Mesothelial cell of epicardium (in vitro differentiated cells): ENCODE measurements around the gene MACROD2. TPM values are rescaled to one million over a fixed set of nuclear protein-coding genes. Genes with fewer than 3 reads are reported as not detected.

Experiments
- DNase-seq, 2 experiments: peaks; one replicate each; pipeline ENCODE4 v3.0.0; 2021; ENCODE audit warnings: low spot score in 2 of 2; ENCODE audit not compliant: unreplicated experiment in 2 of 2
- H3K27ac Mint-ChIP-seq: 2 replicates; pipeline ENCODE4 v1.8.0; 2021; ENCODE audit warnings: mixed read lengths
- H3K27me3 Mint-ChIP-seq: 2 replicates; pipeline ENCODE4 v1.8.0; 2021; ENCODE audit warnings: low read depth, mixed read lengths
- H3K36me3 Mint-ChIP-seq: 2 replicates; pipeline ENCODE4 v1.8.0; 2021; ENCODE audit warnings: mixed read lengths
- H3K4me1 Mint-ChIP-seq: 2 replicates; pipeline ENCODE4 v1.8.0; 2021; ENCODE audit warnings: mixed read lengths
- H3K4me3 Mint-ChIP-seq: 2 replicates; pipeline ENCODE4 v1.8.0; 2021; ENCODE audit warnings: mild to moderate bottlenecking, moderate library complexity, mixed read lengths
- H3K9me3 Mint-ChIP-seq: 2 replicates; pipeline ENCODE4 v1.8.0; 2021; ENCODE audit warnings: mixed read lengths
- total RNA-seq: library from RNA; stranded (reverse); gene quantifications from 3 replicates; pipeline ENCODE4 v1.2.1, GENCODE V29; 2021
- TF ChIP-seq, protein P1 (sequence below): fragments of 200-600 bp; sonication (generic); IDR thresholded peaks from one replicate; pipeline ENCODE4 v1.5.0; 2021; ENCODE audit warnings: antibody characterized with exemption; ENCODE audit not compliant: unreplicated experiment

Gene MACROD2
- total RNA-seq, 1 donor from 2014 or later = 10.0 TPM

DNA sequence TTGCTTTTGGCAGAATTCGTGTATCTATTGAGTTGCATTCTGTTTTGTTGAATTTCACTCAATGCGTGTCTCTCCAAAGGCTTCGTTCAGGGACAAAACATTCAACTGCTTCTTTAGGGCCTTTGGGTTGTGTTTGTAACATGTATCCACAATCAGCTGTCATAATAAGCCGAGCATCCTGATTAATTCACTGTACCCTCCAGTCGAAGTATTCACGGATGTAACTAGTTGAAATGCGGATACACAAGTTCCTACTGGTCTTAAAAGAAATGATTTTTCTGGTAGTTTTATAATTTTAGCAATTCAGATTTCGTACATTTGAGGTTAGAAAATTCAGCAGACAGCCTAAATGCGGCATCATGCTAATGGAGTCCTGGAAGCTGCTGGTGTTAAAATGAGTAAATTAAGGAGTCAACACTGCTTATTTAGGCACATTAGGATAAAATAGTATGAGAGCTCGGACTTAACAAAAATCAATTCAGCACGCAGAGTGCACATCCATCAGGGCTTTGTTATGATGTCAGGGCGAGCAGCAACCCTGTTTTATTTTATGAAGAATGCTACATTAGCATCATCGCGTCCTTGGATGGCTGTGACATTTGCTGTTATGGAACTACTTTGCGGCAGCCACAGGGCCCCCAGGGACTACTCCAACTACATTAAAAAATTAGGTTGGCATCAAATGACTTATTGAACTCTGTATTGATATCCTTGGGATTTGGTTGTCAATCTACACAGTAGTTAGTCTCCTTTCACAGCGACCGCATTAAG lies 831.4 kb downstream of the MACROD2 start:
- Mint-ChIP-seq H3K9me3 (peaks cover 5% of the 10 kb centered on the region), H3K4me1 (peaks cover 16% of the 10 kb centered on the region), H3K36me3 (no peaks in the 10 kb centered on the region), H3K4me3 (no peak overlapping the region), H3K27ac (no peak overlapping the region), H3K27me3 (no peaks in the 10 kb centered on the region)
- TF ChIP-seq, protein P1, sequence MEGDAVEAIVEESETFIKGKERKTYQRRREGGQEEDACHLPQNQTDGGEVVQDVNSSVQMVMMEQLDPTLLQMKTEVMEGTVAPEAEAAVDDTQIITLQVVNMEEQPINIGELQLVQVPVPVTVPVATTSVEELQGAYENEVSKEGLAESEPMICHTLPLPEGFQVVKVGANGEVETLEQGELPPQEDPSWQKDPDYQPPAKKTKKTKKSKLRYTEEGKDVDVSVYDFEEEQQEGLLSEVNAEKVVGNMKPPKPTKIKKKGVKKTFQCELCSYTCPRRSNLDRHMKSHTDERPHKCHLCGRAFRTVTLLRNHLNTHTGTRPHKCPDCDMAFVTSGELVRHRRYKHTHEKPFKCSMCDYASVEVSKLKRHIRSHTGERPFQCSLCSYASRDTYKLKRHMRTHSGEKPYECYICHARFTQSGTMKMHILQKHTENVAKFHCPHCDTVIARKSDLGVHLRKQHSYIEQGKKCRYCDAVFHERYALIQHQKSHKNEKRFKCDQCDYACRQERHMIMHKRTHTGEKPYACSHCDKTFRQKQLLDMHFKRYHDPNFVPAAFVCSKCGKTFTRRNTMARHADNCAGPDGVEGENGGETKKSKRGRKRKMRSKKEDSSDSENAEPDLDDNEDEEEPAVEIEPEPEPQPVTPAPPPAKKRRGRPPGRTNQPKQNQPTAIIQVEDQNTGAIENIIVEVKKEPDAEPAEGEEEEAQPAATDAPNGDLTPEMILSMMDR = no peak
- no peak for DNase-seq

DNA sequence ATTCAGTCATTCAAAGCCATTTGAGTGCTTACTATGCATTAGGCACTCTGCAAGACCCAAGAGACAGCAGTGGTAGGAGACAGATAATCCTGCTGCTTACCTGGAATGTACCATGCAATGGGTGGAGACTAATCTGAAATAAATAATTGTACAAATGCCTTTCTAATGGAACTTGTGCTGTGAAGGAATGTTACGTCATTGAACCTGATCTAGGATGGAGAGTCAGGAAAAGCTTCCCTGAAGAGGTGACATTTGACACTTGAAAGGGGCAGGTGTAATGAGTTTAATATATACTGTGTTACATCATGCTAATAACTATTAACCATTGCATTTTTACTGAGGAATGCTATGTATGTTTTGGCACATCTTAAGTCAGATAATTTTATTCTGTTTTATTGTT lies 833.1 kb downstream of the MACROD2 start:
- H3K27ac Mint-ChIP-seq = no peak overlapping the region
- no peaks in the 10 kb centered on the region for H3K9me3 Mint-ChIP-seq
- H3K4me1 Mint-ChIP-seq = peaks cover 18% of the 10 kb centered on the region
- DNase-seq = no peak
- H3K36me3 Mint-ChIP-seq = no peaks in the 10 kb centered on the region
- no peak overlapping the region for H3K4me3 Mint-ChIP-seq
- H3K27me3 Mint-ChIP-seq = no peaks in the 10 kb centered on the region
- TF ChIP-seq, protein P1 = no peak

DNA sequence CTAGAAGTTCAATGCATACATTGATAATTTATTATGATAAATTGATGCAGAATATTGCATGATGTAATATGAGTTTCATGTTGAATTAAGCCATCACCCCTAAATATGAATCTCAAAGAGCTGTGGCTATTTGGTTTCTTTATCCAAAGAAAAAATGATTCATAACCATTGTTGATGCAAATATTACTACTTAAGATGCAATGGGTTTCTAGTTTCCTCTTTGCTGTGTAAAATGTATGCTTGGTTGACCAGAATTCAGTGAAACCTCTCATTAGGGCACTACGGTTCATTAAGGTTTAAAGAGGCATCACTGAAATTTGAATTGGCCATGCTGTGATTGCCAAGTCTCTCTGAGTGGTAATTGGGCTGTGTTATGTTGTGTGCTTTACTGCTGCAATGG lies 834.6 kb downstream of the MACROD2 start:
- TF ChIP-seq, protein P1 = no peak
- no peak overlapping the region for H3K27ac Mint-ChIP-seq
- H3K9me3 Mint-ChIP-seq = no peaks in the 10 kb centered on the region
- H3K27me3 Mint-ChIP-seq = no peaks in the 10 kb centered on the region
- no peak overlapping the region for H3K4me3 Mint-ChIP-seq
- no peak for DNase-seq
- H3K36me3 Mint-ChIP-seq = no peaks in the 10 kb centered on the region
- H3K4me1 Mint-ChIP-seq = peaks cover 18% of the 10 kb centered on the region

DNA sequence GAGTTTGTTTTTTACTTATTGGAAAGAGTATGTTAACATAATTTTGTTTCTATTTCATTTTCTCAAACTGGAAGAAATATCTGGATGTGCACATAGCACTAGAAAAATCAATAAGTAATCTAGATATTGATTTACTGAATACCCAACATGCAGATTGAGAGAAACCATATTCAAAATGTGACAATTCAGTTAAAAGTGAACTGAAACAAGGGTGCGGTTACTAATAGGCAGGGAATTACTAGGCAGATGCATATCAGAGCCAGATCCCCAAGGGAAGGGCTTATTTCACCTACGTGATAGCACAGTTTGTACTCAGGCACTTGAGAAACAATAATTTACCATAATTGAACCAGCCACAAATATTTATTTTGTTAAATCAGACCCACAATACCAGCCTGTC lies 835.1 kb downstream of the MACROD2 start:
- Mint-ChIP-seq H3K27ac (no peak overlapping the region), H3K9me3 (no peaks in the 10 kb centered on the region), H3K36me3 (no peaks in the 10 kb centered on the region), H3K27me3 (no peaks in the 10 kb centered on the region), H3K4me1 (peaks cover 15% of the 10 kb centered on the region), H3K4me3 (no peak overlapping the region)
- TF ChIP-seq, protein P1 = no peak
- DNase-seq = no peak

DNA sequence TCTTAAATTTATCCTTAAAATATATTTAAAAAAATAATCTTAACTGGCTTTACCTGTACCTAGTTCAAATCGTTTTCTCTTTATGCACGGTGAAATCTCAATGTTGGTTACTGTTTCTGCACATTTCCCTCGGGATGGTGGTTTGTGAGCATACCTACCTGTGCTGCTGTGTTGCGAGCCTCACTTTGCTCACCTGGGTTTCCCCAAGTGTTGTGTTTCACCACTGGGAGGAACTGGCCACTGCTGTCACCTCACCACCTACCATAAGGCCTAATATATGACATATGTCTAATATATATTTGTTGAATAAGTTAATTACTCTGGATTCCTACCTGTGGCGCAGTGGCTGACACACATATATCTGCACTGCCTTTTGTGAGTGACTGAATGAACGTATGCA lies 835.6 kb downstream of the MACROD2 start:
- TF ChIP-seq, protein P1 = no peak
- Mint-ChIP-seq H3K9me3 (no peaks in the 10 kb centered on the region), H3K36me3 (no peaks in the 10 kb centered on the region), H3K27me3 (no peaks in the 10 kb centered on the region), H3K27ac (no peak overlapping the region), H3K4me1 (peaks cover 11% of the 10 kb centered on the region), H3K4me3 (no peak overlapping the region)
- DNase-seq = no peak
